K562 (cell line): ENCODE data around the gene GCDH. TPM values are rescaled to one million over a fixed set of nuclear protein-coding genes. Genes with fewer than 3 reads are reported as not detected.

Experiments
- ATF7 ChIP-seq: fragments of 450-650 bp; IDR thresholded peaks from 2 replicates; pipeline ENCODE4 v1.7.1; 2014; ENCODE audit warnings: mild to moderate bottlenecking, moderate library complexity
- CEBPG ChIP-seq, 3 experiments: fragments of 200-800 bp in 1 of 3; sonication (Bioruptor generic) in 1 of 3; sonication (generic) in 1 of 3; formaldehyde crosslinking in 1 of 3; IDR thresholded peaks in 2 of 3; conservative IDR thresholded peaks in 1 of 3; 2 replicates each; pipeline versions ENCODE4 v1.6.1 to v1.8.0; 2016 to 2022; ENCODE audit warnings: missing compliant biosample characterization in 2 of 3, missing genetic modification characterization in 2 of 3, mild to moderate bottlenecking in 1 of 3, missing genetic modification reagents in 1 of 3
- FOXJ3 ChIP-seq: sonication (generic); formaldehyde crosslinking; IDR thresholded peaks from 2 replicates; pipeline ENCODE4 v1.4.0; 2020; ENCODE audit warnings: mild to moderate bottlenecking, missing genetic modification reagents
- FOXK2 ChIP-seq, 2 experiments: fragments of 450-650 bp; IDR thresholded peaks in 1 of 2; conservative IDR thresholded peaks in 1 of 2; 2 replicates each; pipeline ENCODE4 v1.6.1; 2016; ENCODE audit warnings: low read depth in 2 of 2, mild to moderate bottlenecking in 1 of 2
- KLF13 ChIP-seq: fragments of 450-650 bp; IDR thresholded peaks from 2 replicates; pipeline ENCODE4 v1.6.1; 2016; ENCODE audit warnings: missing genetic modification characterization, low read depth, mild to moderate bottlenecking, missing compliant biosample characterization, moderate library complexity, borderline replicate concordance
- NFIX ChIP-seq: fragments of 250-450 bp; sonication (Bioruptor Pico); IDR thresholded peaks from 2 replicates; pipeline ENCODE4 v1.4.0; 2020; ENCODE audit warnings: low read depth, mild to moderate bottlenecking, moderate library complexity
- POLR2AphosphoS2 ChIP-seq: IDR thresholded peaks from 2 replicates; pipeline ENCODE4 v1.6.1; 2012; ENCODE audit warnings: low read length, improper control_type of control experiment
- PTBP1 ChIP-seq: fragments of 200-400 bp; formaldehyde crosslinking; IDR thresholded peaks from 2 replicates; pipeline ENCODE4 v1.6.1; 2017; ENCODE audit warnings: low read depth, low read length
- SNRNP70 ChIP-seq: fragments of 200-400 bp; formaldehyde crosslinking; optimal IDR thresholded peaks from 2 replicates; pipeline ENCODE3; 2017; ENCODE audit warnings: low read depth, low read length
- SRSF9 ChIP-seq: fragments of 200-400 bp; formaldehyde crosslinking; IDR thresholded peaks from 2 replicates; pipeline ENCODE4 v1.6.1; 2017; ENCODE audit warnings: low read depth, low read length, borderline replicate concordance
- ZFX ChIP-seq: sonication (generic); formaldehyde crosslinking; IDR thresholded peaks from 2 replicates; pipeline ENCODE4 v1.8.0; 2022; ENCODE audit warnings: mild to moderate bottlenecking, missing genetic modification reagents, moderate library complexity
- ZNF444 ChIP-seq: fragments of 250-450 bp; sonication (Bioruptor Pico); IDR thresholded peaks from 2 replicates; pipeline ENCODE4 v1.4.0; 2020; ENCODE audit warnings: mild to moderate bottlenecking, moderate library complexity
- ZNF75A ChIP-seq: fragments of 450-650 bp; formaldehyde crosslinking; IDR thresholded peaks from 2 replicates; pipeline ENCODE4 v1.4.0; 2020; ENCODE audit warnings: mild to moderate bottlenecking
- polyA plus RNA-seq, 8 experiments: library from polyadenylated mRNA; depleted of rRNA in 4 of 8; stranded (reverse) in 5 of 8; unstranded in 3 of 8; fragments of >200 nt; fragmentation: Nextera tagmentation in 2 of 8; fragmentation: Illumina TruSeq in 1 of 8; extraction: Ambion mirVana in 2 of 8; extraction: Trizol in 1 of 8; gene quantifications; 2 replicates each; pipeline versions ENCODE4 v1.2.1 to v1.2.3, GENCODE V29; 2011 to 2014; ENCODE audit warnings: inconsistent platforms in 1 of 8, missing spikeins in 1 of 8
- total RNA-seq, 7 experiments: library from RNA; depleted of rRNA in 6 of 7; stranded (reverse); fragments of >200 nt in 6 of 7; fragmentation: Illumina TruSeq in 2 of 7; extraction: Trizol in 2 of 7; gene quantifications; 2 replicates each; pipeline versions ENCODE4 v1.2.1 to v1.2.3, GENCODE V29; 2011 to 2021; ENCODE audit warnings: low replicate concordance in 1 of 7
- TF ChIP-seq, protein P1 (sequence below): fragments of 450-650 bp; conservative IDR thresholded peaks from 2 replicates; pipeline ENCODE4 v1.6.1; 2016; ENCODE audit warnings: missing genetic modification characterization, low read depth, mild to moderate bottlenecking, control low read depth, missing compliant biosample characterization
- TF ChIP-seq, protein P2 (sequence below), 2 experiments: IDR thresholded peaks; 2 replicates each; pipeline ENCODE4 v1.6.1; 2011; ENCODE audit warnings: borderline replicate concordance in 1 of 2, control low read depth in 1 of 2, low read depth in 1 of 2, low read length in 1 of 2, mild to moderate bottlenecking in 1 of 2, mixed read lengths in 1 of 2, moderate library complexity in 1 of 2; ENCODE audit not compliant: insufficient read depth in 1 of 2, insufficient read length in 1 of 2, poor library complexity in 1 of 2, severe bottlenecking in 1 of 2; ENCODE audit errors: extremely low read depth in 1 of 2
- TF ChIP-seq, protein P3 (sequence below): fragments of 250-450 bp; sonication (Bioruptor Pico); IDR thresholded peaks from 2 replicates; pipeline ENCODE4 v1.8.0; 2022; ENCODE audit warnings: inconsistent platforms, mild to moderate bottlenecking, moderate library complexity, borderline replicate concordance
- TF ChIP-seq, protein P4 (sequence below): fragments of 250-450 bp; sonication (Bioruptor Pico); IDR thresholded peaks from 2 replicates; pipeline ENCODE4 v1.4.0; 2020; ENCODE audit warnings: mild to moderate bottlenecking, moderate library complexity

Gene GCDH
- total and polyA plus RNA-seq, 9 of the 15 experiments (the other 6 are each of a cell fraction or from before 2014, with no cell fraction given) = 2.9 to 50.8 (median 19.1) TPM

DNA sequence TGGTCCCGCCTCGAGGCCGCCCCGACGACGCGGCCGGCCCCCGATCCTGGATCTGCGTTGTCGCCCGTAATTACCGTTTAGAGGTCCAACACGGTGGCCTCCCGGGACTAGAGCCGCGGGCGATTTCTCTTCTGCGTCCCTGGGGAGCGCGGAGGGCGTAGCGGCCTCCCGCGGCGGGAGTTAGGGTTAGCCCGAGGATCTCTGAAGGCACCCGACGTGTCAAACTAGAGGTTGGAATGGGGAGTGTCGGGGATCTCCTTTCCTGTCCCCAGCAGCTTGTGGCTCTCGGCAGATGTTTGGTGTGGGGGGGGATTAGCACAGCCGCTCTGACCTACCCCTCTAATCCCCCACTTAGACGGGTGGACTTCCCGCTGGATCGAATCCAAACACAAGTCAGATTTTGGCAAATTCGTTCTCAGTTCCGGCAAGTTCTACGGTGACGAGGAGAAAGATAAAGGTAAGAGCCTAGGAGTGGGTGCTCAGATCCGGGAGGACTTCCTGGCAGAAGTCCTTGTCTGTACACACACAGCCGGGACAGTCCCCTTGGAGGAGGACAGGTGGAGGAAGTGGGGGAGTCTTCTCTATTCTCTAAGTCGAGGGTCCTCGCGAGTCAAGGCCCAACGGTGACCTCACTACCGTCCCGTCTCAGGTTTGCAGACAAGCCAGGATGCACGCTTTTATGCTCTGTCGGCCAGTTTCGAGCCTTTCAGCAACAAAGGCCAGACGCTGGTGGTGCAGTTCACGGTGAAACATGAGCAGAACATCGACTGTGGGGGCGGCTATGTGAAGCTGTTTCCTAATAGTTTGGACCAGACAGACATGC, 48.0 kb downstream of the GCDH start (continued):
- TF ChIP-seq ZFX (peak; percentile 47; the same call in 1 of the 2 replicates), KLF13 (tag) (peak; percentile 5; the same call in 1 of the 2 replicates), ZNF75A (CRISPR knock-in tag) (no peak), FOXJ3 (CRISPR knock-in tag) (no peak), SNRNP70 (peak; percentile 72), CEBPG (CRISPR knock-in tag; IDR thresholded peaks at IDR 0.05) (peak; percentile 29; the same call in 1 of the 2 replicates), CEBPG (tag; conservative IDR thresholded peaks at IDR 0.05 in 1 of 2, IDR thresholded peaks at IDR 0.05 in 1 of 2) (no peak), POLR2AphosphoS2 (peak; percentile 19; the same call in 1 of the 2 replicates), FOXK2 (conservative IDR thresholded peaks at IDR 0.05 in 1 of 2, IDR thresholded peaks at IDR 0.05 in 1 of 2; ENCODE audit: low read depth in 2 of 2) (no peak), ATF7 (no peak), PTBP1 (no peak), NFIX (CRISPR knock-in tag) (no peak), SRSF9 (no peak), ZNF444 (no peak)
- TF ChIP-seq, protein P1, sequence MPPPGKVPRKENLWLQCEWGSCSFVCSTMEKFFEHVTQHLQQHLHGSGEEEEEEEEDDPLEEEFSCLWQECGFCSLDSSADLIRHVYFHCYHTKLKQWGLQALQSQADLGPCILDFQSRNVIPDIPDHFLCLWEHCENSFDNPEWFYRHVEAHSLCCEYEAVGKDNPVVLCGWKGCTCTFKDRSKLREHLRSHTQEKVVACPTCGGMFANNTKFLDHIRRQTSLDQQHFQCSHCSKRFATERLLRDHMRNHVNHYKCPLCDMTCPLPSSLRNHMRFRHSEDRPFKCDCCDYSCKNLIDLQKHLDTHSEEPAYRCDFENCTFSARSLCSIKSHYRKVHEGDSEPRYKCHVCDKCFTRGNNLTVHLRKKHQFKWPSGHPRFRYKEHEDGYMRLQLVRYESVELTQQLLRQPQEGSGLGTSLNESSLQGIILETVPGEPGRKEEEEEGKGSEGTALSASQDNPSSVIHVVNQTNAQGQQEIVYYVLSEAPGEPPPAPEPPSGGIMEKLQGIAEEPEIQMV (tag) = no peak
- TF ChIP-seq, protein P2, sequence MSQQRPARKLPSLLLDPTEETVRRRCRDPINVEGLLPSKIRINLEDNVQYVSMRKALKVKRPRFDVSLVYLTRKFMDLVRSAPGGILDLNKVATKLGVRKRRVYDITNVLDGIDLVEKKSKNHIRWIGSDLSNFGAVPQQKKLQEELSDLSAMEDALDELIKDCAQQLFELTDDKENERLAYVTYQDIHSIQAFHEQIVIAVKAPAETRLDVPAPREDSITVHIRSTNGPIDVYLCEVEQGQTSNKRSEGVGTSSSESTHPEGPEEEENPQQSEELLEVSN (IDR thresholded peaks at IDR 0.05; ENCODE audit: borderline replicate concordance in 1 of 2, extremely low read depth in 1 of 2, insufficient read depth in 1 of 2, insufficient read length in 1 of 2, low read depth in 1 of 2, low read length in 1 of 2, poor library complexity in 1 of 2, severe bottlenecking in 1 of 2) = no peak
- TF ChIP-seq, protein P3, sequence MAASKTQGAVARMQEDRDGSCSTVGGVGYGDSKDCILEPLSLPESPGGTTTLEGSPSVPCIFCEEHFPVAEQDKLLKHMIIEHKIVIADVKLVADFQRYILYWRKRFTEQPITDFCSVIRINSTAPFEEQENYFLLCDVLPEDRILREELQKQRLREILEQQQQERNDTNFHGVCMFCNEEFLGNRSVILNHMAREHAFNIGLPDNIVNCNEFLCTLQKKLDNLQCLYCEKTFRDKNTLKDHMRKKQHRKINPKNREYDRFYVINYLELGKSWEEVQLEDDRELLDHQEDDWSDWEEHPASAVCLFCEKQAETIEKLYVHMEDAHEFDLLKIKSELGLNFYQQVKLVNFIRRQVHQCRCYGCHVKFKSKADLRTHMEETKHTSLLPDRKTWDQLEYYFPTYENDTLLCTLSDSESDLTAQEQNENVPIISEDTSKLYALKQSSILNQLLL (CRISPR knock-in tag) = no peak
- TF ChIP-seq, protein P4, sequence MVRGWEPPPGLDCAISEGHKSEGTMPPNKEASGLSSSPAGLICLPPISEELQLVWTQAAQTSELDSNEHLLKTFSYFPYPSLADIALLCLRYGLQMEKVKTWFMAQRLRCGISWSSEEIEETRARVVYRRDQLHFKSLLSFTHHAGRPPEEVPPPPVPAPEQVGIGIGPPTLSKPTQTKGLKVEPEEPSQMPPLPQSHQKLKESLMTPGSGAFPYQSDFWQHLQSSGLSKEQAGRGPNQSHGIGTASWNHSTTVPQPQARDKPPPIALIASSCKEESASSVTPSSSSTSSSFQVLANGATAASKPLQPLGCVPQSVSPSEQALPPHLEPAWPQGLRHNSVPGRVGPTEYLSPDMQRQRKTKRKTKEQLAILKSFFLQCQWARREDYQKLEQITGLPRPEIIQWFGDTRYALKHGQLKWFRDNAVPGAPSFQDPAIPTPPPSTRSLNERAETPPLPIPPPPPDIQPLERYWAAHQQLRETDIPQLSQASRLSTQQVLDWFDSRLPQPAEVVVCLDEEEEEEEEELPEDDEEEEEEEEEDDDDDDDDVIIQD (CRISPR knock-in tag) = no peak
